K562 (cell line): ENCODE data around the gene CRY2. TPM values are rescaled to one million over a fixed set of nuclear protein-coding genes. Genes with fewer than 3 reads are reported as not detected.

Experiments
- CCNT2 ChIP-seq: IDR thresholded peaks from 2 replicates; pipeline ENCODE4 v1.6.1; 2011; ENCODE audit warnings: borderline replicate concordance, low read depth, mild to moderate bottlenecking, moderate library complexity, mixed read lengths, low read length; ENCODE audit not compliant: insufficient read length; ENCODE audit errors: extremely low read depth
- CREM ChIP-seq: IDR thresholded peaks from 2 replicates; pipeline ENCODE4 v1.6.1; 2014; ENCODE audit warnings: antibody characterized with exemption, low read depth
- EHMT2 ChIP-seq: fragments of 450-650 bp; IDR thresholded peaks from 2 replicates; pipeline ENCODE4 v1.6.1; 2018; ENCODE audit warnings: antibody characterized with exemption
- FIP1L1 ChIP-seq: fragments of 200-400 bp; formaldehyde crosslinking; IDR thresholded peaks from 2 replicates; pipeline ENCODE4 v1.6.1; 2018; ENCODE audit warnings: mild to moderate bottlenecking, low read depth, low read length; ENCODE audit not compliant: poor library complexity, severe bottlenecking
- FOXJ3 ChIP-seq: sonication (generic); formaldehyde crosslinking; IDR thresholded peaks from 2 replicates; pipeline ENCODE4 v1.4.0; 2020; ENCODE audit warnings: mild to moderate bottlenecking, missing genetic modification reagents
- HOXB6 ChIP-seq: fragments of 250-450 bp; sonication (Bioruptor Pico); IDR thresholded peaks from 2 replicates; pipeline ENCODE4 v1.5.1; 2022; ENCODE audit warnings: mild to moderate bottlenecking, borderline replicate concordance
- IFI16 ChIP-seq: fragments of 250-450 bp; sonication (Bioruptor Pico); IDR thresholded peaks from 2 replicates; pipeline ENCODE4 v2.1.2; 2022; ENCODE audit warnings: mild to moderate bottlenecking, inconsistent platforms
- KDM2B ChIP-seq: fragments of 250-450 bp; sonication (Bioruptor Pico); IDR thresholded peaks from 2 replicates; pipeline ENCODE4 v1.8.0; 2021; ENCODE audit warnings: mild to moderate bottlenecking, moderate library complexity
- MAZ ChIP-seq, 2 experiments: fragments of 450-650 bp in 1 of 2; sonication (generic) in 1 of 2; formaldehyde crosslinking; IDR thresholded peaks in 1 of 2; conservative IDR thresholded peaks in 1 of 2; 2 replicates each; pipeline versions ENCODE4 v1.4.0 to v1.5.0; 2020; ENCODE audit warnings: mild to moderate bottlenecking in 1 of 2, missing genetic modification reagents in 1 of 2
- NONO ChIP-seq, 2 experiments: fragments of 200-400 bp in 1 of 2; fragments of 450-650 bp in 1 of 2; formaldehyde crosslinking in 1 of 2; IDR thresholded peaks; 2 replicates each; pipeline ENCODE4 v1.6.1; 2017; ENCODE audit warnings: low read depth in 2 of 2, mild to moderate bottlenecking in 2 of 2, moderate library complexity in 2 of 2, low read length in 1 of 2
- PCBP1 ChIP-seq: fragments of 200-400 bp; formaldehyde crosslinking; IDR thresholded peaks from 2 replicates; pipeline ENCODE4 v1.6.1; 2018; ENCODE audit warnings: mild to moderate bottlenecking, low read depth, low read length; ENCODE audit not compliant: poor library complexity, severe bottlenecking
- SIX5 ChIP-seq, 2 experiments: IDR thresholded peaks; 2 replicates each; pipeline ENCODE4 v1.6.1; 2011; ENCODE audit warnings: low read length in 2 of 2, borderline replicate concordance in 1 of 2, low read depth in 1 of 2, mild to moderate bottlenecking in 1 of 2, moderate library complexity in 1 of 2; ENCODE audit not compliant: insufficient read depth in 1 of 2
- SMARCE1 ChIP-seq: fragments of 450-650 bp; IDR thresholded peaks from 2 replicates; pipeline ENCODE4 v1.7.1; 2016; ENCODE audit warnings: mild to moderate bottlenecking
- SREBF2 ChIP-seq: sonication (generic); formaldehyde crosslinking; IDR thresholded peaks from 2 replicates; pipeline ENCODE4 v1.4.0; 2020; ENCODE audit warnings: mild to moderate bottlenecking, missing genetic modification reagents
- ZKSCAN8 ChIP-seq: fragments of 200-800 bp; sonication (Bioruptor generic); IDR thresholded peaks from 2 replicates; pipeline ENCODE4 v1.6.1; 2016; ENCODE audit warnings: missing genetic modification characterization, missing compliant biosample characterization
- ZSCAN32 ChIP-seq: fragments of 450-650 bp; formaldehyde crosslinking; IDR thresholded peaks from 2 replicates; pipeline ENCODE4 v1.4.0; 2020; ENCODE audit warnings: mild to moderate bottlenecking, moderate library complexity
- polyA plus RNA-seq, 8 experiments: library from polyadenylated mRNA; depleted of rRNA in 4 of 8; stranded (reverse) in 5 of 8; unstranded in 3 of 8; fragments of >200 nt; fragmentation: Nextera tagmentation in 2 of 8; fragmentation: Illumina TruSeq in 1 of 8; extraction: Ambion mirVana in 2 of 8; extraction: Trizol in 1 of 8; gene quantifications; 2 replicates each; pipeline versions ENCODE4 v1.2.1 to v1.2.3, GENCODE V29; 2011 to 2014; ENCODE audit warnings: inconsistent platforms in 1 of 8, missing spikeins in 1 of 8
- total RNA-seq, 7 experiments: library from RNA; depleted of rRNA in 6 of 7; stranded (reverse); fragments of >200 nt in 6 of 7; fragmentation: Illumina TruSeq in 2 of 7; extraction: Trizol in 2 of 7; gene quantifications; 2 replicates each; pipeline versions ENCODE4 v1.2.1 to v1.2.3, GENCODE V29; 2011 to 2021; ENCODE audit warnings: low replicate concordance in 1 of 7
- TF ChIP-seq, protein P1 (sequence below), 2 experiments: fragments of 450-650 bp; IDR thresholded peaks; 2 replicates each; pipeline ENCODE4 v1.6.1; 2016; ENCODE audit warnings: mild to moderate bottlenecking in 2 of 2, borderline replicate concordance in 1 of 2, low read depth in 1 of 2, moderate library complexity in 1 of 2
- TF ChIP-seq, protein P2 (sequence below): fragments of 450-650 bp; formaldehyde crosslinking; IDR thresholded peaks from 2 replicates; pipeline ENCODE4 v1.4.0; 2022; ENCODE audit warnings: missing genetic modification characterization

The CRY2 gene
- total and polyA plus RNA-seq, 9 of the 15 experiments (the other 6 are each of a cell fraction or from before 2014, with no cell fraction given), result 2.3 to 23.9 (median 14.8) TPM

DNA sequence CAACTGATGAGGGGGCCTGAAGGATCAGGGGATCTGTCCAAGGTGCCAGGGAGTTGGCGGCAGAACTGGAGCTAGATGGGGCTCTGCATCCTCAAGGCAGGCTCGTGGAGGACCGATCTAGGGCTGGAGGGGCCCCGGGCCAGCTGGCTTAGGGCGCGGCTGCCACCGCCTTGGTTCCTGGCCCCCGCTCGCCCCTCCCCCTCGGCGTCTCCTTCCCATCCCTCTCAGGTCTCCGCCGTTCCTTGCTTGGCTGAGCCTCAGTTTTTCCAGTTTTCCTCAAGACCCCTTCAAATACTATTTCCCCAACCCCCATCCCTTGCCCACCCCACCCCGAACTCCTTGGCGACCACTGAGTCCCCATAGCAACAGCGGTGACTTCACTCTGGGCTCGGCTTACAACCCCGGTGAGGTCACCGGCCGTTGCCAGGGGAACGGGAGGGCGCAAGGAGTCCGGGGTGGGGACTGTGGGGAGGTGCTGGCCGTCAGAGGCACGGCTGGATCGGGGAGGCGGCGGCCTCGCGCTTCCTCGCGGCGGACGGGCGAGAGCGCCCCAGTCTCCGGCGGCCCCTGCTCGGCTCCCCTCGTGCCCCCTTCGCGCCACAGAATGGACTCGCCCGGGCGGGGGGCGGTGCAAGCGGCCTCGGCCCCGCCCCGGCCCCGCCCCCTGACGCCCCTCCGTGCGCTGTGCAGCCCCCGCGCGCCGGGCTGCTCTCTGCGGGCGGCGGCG is 52.3 kb downstream of the CRY2 start (continued):
- peak; percentile 81 for TF ChIP-seq CREM
- TF ChIP-seq PCBP1, result peak; percentile 82
- TF ChIP-seq MAZ (CRISPR knock-in tag; conservative IDR thresholded peaks at IDR 0.05 in 1 of 2, IDR thresholded peaks at IDR 0.05 in 1 of 2), result peak; percentile 45 to 65; a peak in 2 of 4 replicates
- peak; percentile 33 to 38; a peak in 2 of 4 replicates for TF ChIP-seq SIX5 (IDR thresholded peaks at IDR 0.05; ENCODE audit: borderline replicate concordance in 1 of 2, insufficient read depth in 1 of 2, low read depth in 1 of 2, low read length in 2 of 2)
- TF ChIP-seq FOXJ3 (CRISPR knock-in tag), result no peak
- TF ChIP-seq KDM2B (CRISPR knock-in tag), result no peak; the same call in 1 of the 2 replicates
- TF ChIP-seq, protein P1, sequence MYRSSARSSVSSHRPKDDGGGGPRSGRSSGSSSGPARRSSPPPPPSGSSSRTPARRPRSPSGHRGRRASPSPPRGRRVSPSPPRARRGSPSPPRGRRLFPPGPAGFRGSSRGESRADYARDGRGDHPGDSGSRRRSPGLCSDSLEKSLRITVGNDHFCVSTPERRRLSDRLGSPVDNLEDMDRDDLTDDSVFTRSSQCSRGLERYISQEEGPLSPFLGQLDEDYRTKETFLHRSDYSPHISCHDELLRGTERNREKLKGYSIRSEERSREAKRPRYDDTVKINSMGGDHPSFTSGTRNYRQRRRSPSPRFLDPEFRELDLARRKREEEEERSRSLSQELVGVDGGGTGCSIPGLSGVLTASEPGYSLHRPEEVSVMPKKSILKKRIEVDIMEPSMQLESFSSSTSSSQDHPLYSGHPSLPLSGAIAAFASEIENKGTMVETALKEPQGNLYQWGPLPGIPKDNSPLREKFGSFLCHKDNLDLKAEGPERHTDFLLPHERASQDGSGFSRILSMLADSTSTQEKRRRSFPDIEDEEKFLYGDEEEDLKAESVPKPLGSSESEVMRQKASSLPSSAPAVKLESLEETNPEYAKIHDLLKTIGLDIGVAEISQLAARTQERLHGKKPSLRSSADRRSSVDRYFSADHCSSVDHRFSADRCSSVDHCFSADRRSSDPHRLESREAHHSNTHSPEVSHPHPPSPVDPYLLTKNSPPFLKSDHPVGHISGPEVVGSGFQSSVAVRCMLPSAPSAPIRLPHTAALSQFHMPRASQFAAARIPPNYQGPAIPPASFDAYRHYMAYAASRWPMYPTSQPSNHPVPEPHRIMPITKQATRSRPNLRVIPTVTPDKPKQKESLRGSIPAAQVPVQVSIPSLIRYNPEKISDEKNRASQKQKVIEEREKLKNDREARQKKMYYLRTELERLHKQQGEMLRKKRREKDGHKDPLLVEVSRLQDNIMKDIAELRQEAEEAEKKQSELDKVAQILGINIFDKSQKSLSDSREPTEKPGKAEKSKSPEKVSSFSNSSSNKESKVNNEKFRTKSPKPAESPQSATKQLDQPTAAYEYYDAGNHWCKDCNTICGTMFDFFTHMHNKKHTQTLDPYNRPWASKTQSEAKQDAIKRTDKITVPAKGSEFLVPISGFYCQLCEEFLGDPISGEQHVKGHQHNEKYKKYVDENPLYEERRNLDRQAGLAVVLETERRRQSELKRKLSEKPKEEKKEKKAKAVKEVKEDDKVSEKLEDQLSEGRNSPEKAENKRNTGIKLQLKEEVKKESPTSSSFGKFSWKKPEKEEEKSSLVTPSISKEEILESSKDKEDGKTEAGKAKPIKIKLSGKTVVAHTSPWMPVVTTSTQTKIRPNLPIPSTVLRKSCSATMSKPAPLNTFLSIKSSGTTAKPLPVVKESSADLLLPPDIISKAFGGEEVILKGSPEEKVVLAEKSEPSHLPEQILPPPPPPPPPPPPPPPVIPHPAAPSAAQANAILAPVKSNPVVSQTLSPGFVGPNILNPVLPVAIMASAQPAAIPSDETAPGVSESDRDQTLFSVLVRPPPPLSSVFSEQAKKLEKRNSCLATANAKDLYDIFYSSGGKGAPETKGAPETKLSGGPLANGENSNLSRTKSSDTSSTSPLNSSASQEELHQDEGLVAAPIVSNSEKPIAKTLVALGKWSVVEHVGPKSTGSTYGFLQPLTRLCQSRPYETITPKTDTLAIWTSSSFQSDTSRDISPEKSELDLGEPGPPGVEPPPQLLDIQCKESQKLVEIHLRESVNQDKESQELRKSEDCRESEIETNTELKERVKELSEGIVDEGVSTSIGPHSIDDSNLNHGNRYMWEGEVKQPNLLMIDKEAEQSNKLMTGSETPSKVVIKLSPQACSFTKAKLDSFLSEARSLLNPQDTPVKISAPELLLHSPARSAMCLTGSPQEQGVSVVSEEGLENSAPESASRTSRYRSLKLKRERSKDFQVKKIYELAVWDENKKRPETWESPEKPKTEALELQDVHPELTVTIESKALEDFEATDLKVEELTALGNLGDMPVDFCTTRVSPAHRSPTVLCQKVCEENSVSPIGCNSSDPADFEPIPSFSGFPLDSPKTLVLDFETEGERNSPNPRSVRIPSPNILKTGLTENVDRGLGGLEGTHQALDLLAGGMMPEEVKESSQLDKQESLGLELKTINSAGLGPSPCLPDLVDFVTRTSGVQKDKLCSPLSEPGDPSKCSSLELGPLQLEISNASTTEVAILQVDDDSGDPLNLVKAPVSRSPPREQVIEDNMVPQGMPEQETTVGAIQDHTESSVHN (IDR thresholded peaks at IDR 0.05; ENCODE audit: borderline replicate concordance in 1 of 2, low read depth in 1 of 2), result no peak
- TF ChIP-seq CCNT2, result peak; percentile 66
- peak; percentile 55 for TF ChIP-seq FIP1L1
- TF ChIP-seq NONO (IDR thresholded peaks at IDR 0.05; ENCODE audit: low read depth in 2 of 2, low read length in 1 of 2), result peak in 1 of 2 experiments; percentile 99; a peak in 2 of 4 replicates
- TF ChIP-seq HOXB6 (CRISPR knock-in tag), result no peak
- TF ChIP-seq IFI16 (CRISPR knock-in tag), result no peak
- TF ChIP-seq, protein P2, sequence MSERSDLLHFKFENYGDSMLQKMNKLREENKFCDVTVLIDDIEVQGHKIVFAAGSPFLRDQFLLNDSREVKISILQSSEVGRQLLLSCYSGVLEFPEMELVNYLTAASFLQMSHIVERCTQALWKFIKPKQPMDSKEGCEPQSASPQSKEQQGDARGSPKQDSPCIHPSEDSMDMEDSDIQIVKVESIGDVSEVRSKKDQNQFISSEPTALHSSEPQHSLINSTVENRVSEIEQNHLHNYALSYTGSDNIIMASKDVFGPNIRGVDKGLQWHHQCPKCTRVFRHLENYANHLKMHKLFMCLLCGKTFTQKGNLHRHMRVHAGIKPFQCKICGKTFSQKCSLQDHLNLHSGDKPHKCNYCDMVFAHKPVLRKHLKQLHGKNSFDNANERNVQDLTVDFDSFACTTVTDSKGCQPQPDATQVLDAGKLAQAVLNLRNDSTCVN (CRISPR knock-in tag), result no peak
- TF ChIP-seq EHMT2, result peak; percentile 94
- TF ChIP-seq SMARCE1, result 0 out of 2 replicates have a peak, but pooled peaks have one; percentile 15
- no peak for TF ChIP-seq ZKSCAN8 (CRISPR knock-in tag)
- TF ChIP-seq ZSCAN32 (CRISPR knock-in tag), result no peak
- no peak for TF ChIP-seq SREBF2 (CRISPR knock-in tag)
